ENCODE results near the gene SLC9A9.
"Not testable (repeated sequence)": the region's sequence is repeated elsewhere in the genome, so short reads cannot be mapped to it uniquely, and the experiment has no call there.

Gene SLC9A9

GRCh38 chr3:143751643-143752178, 96.6 kb downstream of the SLC9A9 start:
- peak; percentile 15 for DNase-seq

GRCh38 chr3:143750841-143751240, 97.4 kb downstream of the SLC9A9 start:
- no peak for DNase-seq

- DNase-seq: no peak
Observed at GRCh38 chr3:143749926-143750325, 98.3 kb downstream of the SLC9A9 start.

GRCh38 chr3:143737065-143737464, 111.2 kb downstream of the SLC9A9 start:
- no peak for DNase-seq

- no peak for DNase-seq
Observed at GRCh38 chr3:143736205-143736997, 111.9 kb downstream of the SLC9A9 start.

GRCh38 chr3:143731776-143732175, 116.5 kb downstream of the SLC9A9 start:
- no peak for DNase-seq

- no peak for DNase-seq
Observed at GRCh38 chr3:143731320-143731719, 116.9 kb downstream of the SLC9A9 start.

- DNase-seq: no peak
Observed at GRCh38 chr3:143727391-143727790, 120.9 kb downstream of the SLC9A9 start.

GRCh38 chr3:143726727-143727126, 121.5 kb downstream of the SLC9A9 start:
- no peak for DNase-seq

- DNase-seq: no peak
Observed at GRCh38 chr3:143720381-143720780, 127.9 kb downstream of the SLC9A9 start.

GRCh38 chr3:143718463-143718862, 129.8 kb downstream of the SLC9A9 start:
- no peak for DNase-seq

GRCh38 chr3:143716731-143717130, 131.5 kb downstream of the SLC9A9 start:
- DNase-seq: no peak

GRCh38 chr3:143712522-143712921, 135.7 kb downstream of the SLC9A9 start:
- no peak for DNase-seq

GRCh38 chr3:143707848-143708247, 140.4 kb downstream of the SLC9A9 start:
- DNase-seq: no peak

- no peak for DNase-seq
Observed at GRCh38 chr3:143700431-143700975, 147.8 kb downstream of the SLC9A9 start.

GRCh38 chr3:143699424-143699823, 148.8 kb downstream of the SLC9A9 start:
- DNase-seq: no peak

GRCh38 chr3:143698682-143699303, 149.5 kb downstream of the SLC9A9 start:
- DNase-seq: no peak

- no peak for DNase-seq
Observed at GRCh38 chr3:143697975-143698374, 150.3 kb downstream of the SLC9A9 start.

GRCh38 chr3:143695333-143695732, 152.9 kb downstream of the SLC9A9 start:
- DNase-seq: not testable (repeated sequence)

- DNase-seq: no peak
Observed at GRCh38 chr3:143693506-143693905, 154.8 kb downstream of the SLC9A9 start.

GRCh38 chr3:143686638-143687197, 161.6 kb downstream of the SLC9A9 start:
- DNase-seq: no peak

GRCh38 chr3:143685491-143685890, 162.8 kb downstream of the SLC9A9 start:
- no peak for DNase-seq

- no peak for DNase-seq
Observed at GRCh38 chr3:143677430-143677829, 170.8 kb downstream of the SLC9A9 start.

GRCh38 chr3:143676747-143677146, 171.5 kb downstream of the SLC9A9 start:
- no peak for DNase-seq

Measured in stimulated activated CD4-positive, alpha-beta T cell treated with anti-CD3 and anti-CD28 coated beads, Interleukin-4, amount 100 ng/mL, for 24 hours (primary cell).